DND-41 (cell line): ENCODE data around the gene CD93.

Source experiments
- ATAC-seq: fragments of 200-7000 bp; cut with Tn5 transposase; 3 replicates; pipeline ENCODE4 v1.9.1; 2021; ENCODE audit warnings: low read depth; ENCODE audit not compliant: insufficient read depth
- DNase-seq: peaks from one replicate; pipeline ENCODE4 v3.0.0-alpha.2; 2020
- H2AFZ ChIP-seq: 2 replicates; pipeline ENCODE4 v1.6.0; 2012; ENCODE audit warnings: low read depth, low read length
- H3K27ac ChIP-seq: 2 replicates; pipeline ENCODE4 v1.5.1; 2012; ENCODE audit warnings: low read length, inconsistent platforms
- H3K27me3 ChIP-seq: fragments of 200-600 bp; sonication (generic); 2 replicates; pipeline ENCODE4 v1.6.0; 2012; ENCODE audit warnings: low read length, mild to moderate bottlenecking, inconsistent platforms; ENCODE audit not compliant: insufficient read depth, poor library complexity
- H3K36me3 ChIP-seq: 2 replicates; pipeline ENCODE4 v1.5.1; 2012; ENCODE audit warnings: low read length, inconsistent platforms; ENCODE audit not compliant: insufficient read depth
- H3K4me1 ChIP-seq: 2 replicates; pipeline ENCODE4 v1.5.1; 2012; ENCODE audit warnings: mild to moderate bottlenecking, low read length; ENCODE audit not compliant: insufficient read depth
- H3K4me2 ChIP-seq: 2 replicates; pipeline ENCODE4 v1.6.0; 2012; ENCODE audit warnings: mild to moderate bottlenecking, moderate library complexity, low read length, inconsistent platforms; ENCODE audit not compliant: insufficient read depth
- H3K4me3 ChIP-seq, 2 experiments: fragments of 200-600 bp in 1 of 2; shearing (Covaris generic) in 1 of 2; 2 replicates each; pipeline ENCODE4 v1.5.1; 2012 to 2016; ENCODE audit warnings: inconsistent platforms in 2 of 2, low read length in 2 of 2, mild to moderate bottlenecking in 2 of 2, low read depth in 1 of 2, moderate library complexity in 1 of 2
- H3K79me2 ChIP-seq: 2 replicates; pipeline ENCODE4 v1.6.0; 2012; ENCODE audit warnings: low read length, inconsistent platforms; ENCODE audit not compliant: insufficient read depth
- H3K9ac ChIP-seq: 2 replicates; pipeline ENCODE4 v1.6.0; 2012; ENCODE audit warnings: low read depth, mild to moderate bottlenecking, inconsistent platforms, low read length, moderate library complexity
- H3K9me3 ChIP-seq: 2 replicates; pipeline ENCODE4 v1.5.1; 2012; ENCODE audit warnings: low read length, moderate library complexity, mild to moderate bottlenecking, inconsistent platforms; ENCODE audit not compliant: insufficient read depth, severe bottlenecking
- H4K20me1 ChIP-seq: 2 replicates; pipeline ENCODE4 v1.6.0; 2012; ENCODE audit warnings: low read length; ENCODE audit not compliant: insufficient read depth
- EZH2 ChIP-seq: IDR thresholded peaks from 3 replicates; pipeline ENCODE4 v1.6.1; 2012; ENCODE audit warnings: borderline replicate concordance, low read depth, mild to moderate bottlenecking, moderate library complexity, low read length, inconsistent platforms; ENCODE audit not compliant: severe bottlenecking
- TF ChIP-seq, protein P1 (sequence below): IDR thresholded peaks from 2 replicates; pipeline ENCODE4 v1.5.1; 2012; ENCODE audit warnings: borderline replicate concordance, low read length, moderate library complexity, mild to moderate bottlenecking; ENCODE audit not compliant: poor library complexity, severe bottlenecking; ENCODE audit errors: extremely low read depth

Gene CD93

GRCh38 chr20:23120261-23120660 is 34.1 kb upstream of the CD93 start:
- H4K20me1 ChIP-seq: no peaks in the 10 kb centered on the region
- H2AFZ ChIP-seq: 0 out of 2 replicates have a peak overlapping the region, but pooled peaks have one; percentile 70
- peaks cover 99% of the 10 kb centered on the region for H3K4me1 ChIP-seq
- H3K27me3 ChIP-seq: no peaks in the 10 kb centered on the region
- peak overlapping the region; percentile 65 for H3K4me2 ChIP-seq
- peak overlapping the region; percentile 60 for H3K9ac ChIP-seq
- no peaks in the 10 kb centered on the region for H3K9me3 ChIP-seq
- H3K27ac ChIP-seq: peak overlapping the region; percentile 94
- H3K4me3 ChIP-seq: peak overlapping the region in 1 of 2 experiments; percentile 51; a peak in 2 of 4 replicates
- DNase-seq (no peak), ATAC-seq (no peak)
- TF ChIP-seq, protein P1, sequence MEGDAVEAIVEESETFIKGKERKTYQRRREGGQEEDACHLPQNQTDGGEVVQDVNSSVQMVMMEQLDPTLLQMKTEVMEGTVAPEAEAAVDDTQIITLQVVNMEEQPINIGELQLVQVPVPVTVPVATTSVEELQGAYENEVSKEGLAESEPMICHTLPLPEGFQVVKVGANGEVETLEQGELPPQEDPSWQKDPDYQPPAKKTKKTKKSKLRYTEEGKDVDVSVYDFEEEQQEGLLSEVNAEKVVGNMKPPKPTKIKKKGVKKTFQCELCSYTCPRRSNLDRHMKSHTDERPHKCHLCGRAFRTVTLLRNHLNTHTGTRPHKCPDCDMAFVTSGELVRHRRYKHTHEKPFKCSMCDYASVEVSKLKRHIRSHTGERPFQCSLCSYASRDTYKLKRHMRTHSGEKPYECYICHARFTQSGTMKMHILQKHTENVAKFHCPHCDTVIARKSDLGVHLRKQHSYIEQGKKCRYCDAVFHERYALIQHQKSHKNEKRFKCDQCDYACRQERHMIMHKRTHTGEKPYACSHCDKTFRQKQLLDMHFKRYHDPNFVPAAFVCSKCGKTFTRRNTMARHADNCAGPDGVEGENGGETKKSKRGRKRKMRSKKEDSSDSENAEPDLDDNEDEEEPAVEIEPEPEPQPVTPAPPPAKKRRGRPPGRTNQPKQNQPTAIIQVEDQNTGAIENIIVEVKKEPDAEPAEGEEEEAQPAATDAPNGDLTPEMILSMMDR: no peak
- no peak for TF ChIP-seq EZH2
- no peaks in the 10 kb centered on the region for H3K36me3 ChIP-seq
- peaks cover 19% of the 10 kb centered on the region for H3K79me2 ChIP-seq

- H3K27me3 ChIP-seq: no peaks in the 10 kb centered on the region
- no peaks in the 10 kb centered on the region for H4K20me1 ChIP-seq
- peak overlapping the region; percentile 60 for H3K9ac ChIP-seq
- H3K36me3 ChIP-seq: no peaks in the 10 kb centered on the region
- H3K4me3 ChIP-seq: peak overlapping the region in 1 of 2 experiments; percentile 51; a peak in 2 of 4 replicates
- peaks cover 99% of the 10 kb centered on the region for H3K4me1 ChIP-seq
- no peak overlapping the region for H2AFZ ChIP-seq
- TF ChIP-seq, protein P1: no peak
- TF ChIP-seq EZH2: no peak
- no peak for DNase-seq
- peak overlapping the region; percentile 65 for H3K4me2 ChIP-seq
- no peak for ATAC-seq
- peaks cover 19% of the 10 kb centered on the region for H3K79me2 ChIP-seq
- peak overlapping the region; percentile 94 for H3K27ac ChIP-seq
- no peaks in the 10 kb centered on the region for H3K9me3 ChIP-seq
Observed at GRCh38 chr20:23119456-23120216, 33.5 kb upstream of the CD93 start.

GRCh38 chr20:23118766-23119165 is 32.6 kb upstream of the CD93 start:
- H3K27ac ChIP-seq: peak overlapping the region; percentile 94
- no peak overlapping the region for H3K4me2 ChIP-seq
- ATAC-seq (no peak), DNase-seq (no peak)
- peaks cover 19% of the 10 kb centered on the region for H3K79me2 ChIP-seq
- no peak overlapping the region for H3K4me3 ChIP-seq
- H2AFZ ChIP-seq: no peak overlapping the region
- 0 out of 2 replicates have a peak overlapping the region, but pooled peaks have one; percentile 12 for H3K9ac ChIP-seq
- no peaks in the 10 kb centered on the region for H3K36me3 ChIP-seq
- H4K20me1 ChIP-seq: no peaks in the 10 kb centered on the region
- TF ChIP-seq, protein P1: no peak
- no peak for TF ChIP-seq EZH2
- H3K27me3 ChIP-seq: no peaks in the 10 kb centered on the region
- H3K9me3 ChIP-seq: no peaks in the 10 kb centered on the region
- H3K4me1 ChIP-seq: peaks cover 99% of the 10 kb centered on the region
